ENCODE data around the gene SMIM20.

The SMIM20 gene

DNA sequence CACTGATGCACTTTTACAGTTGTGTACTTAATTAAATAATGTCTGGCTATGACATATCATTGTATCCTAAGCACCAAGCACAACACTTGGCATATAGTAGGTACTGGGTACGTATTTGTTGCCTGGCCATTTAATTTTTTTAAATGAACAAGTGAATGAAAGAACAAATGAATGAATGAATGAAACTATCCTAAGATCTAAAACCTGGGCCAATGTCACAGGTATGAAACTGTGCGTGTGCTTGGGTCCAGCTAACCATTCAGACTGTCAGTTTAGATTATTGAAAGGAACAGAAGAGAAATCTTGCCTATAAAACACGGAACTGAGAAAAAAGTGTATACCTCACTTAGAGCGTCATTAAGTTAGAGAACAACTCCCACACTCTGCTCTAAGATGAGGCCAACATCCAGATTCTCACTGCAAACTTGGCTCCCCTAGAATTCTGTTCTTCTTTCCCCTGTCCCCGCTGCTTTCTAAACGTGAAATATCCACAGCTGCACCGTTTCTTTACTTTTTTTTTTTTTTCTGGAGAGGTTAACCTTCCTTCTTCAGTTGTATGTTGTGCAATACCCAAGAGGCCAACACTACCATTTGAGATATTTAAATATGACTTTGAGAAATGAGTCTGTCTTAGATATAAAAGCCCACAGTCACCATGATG, 33.9 kb upstream of the SMIM20 start:
- ChIA-PET POLR2A (no interaction called here), CTCF (interaction anchor here (1.4 to 5.4 kb wide), 2 partner anchors 15 to 38 kb away, joined by 3 to 27 read pairs; no protein-coding TSS in a partner anchor)
- TF ChIP-seq, protein P1, sequence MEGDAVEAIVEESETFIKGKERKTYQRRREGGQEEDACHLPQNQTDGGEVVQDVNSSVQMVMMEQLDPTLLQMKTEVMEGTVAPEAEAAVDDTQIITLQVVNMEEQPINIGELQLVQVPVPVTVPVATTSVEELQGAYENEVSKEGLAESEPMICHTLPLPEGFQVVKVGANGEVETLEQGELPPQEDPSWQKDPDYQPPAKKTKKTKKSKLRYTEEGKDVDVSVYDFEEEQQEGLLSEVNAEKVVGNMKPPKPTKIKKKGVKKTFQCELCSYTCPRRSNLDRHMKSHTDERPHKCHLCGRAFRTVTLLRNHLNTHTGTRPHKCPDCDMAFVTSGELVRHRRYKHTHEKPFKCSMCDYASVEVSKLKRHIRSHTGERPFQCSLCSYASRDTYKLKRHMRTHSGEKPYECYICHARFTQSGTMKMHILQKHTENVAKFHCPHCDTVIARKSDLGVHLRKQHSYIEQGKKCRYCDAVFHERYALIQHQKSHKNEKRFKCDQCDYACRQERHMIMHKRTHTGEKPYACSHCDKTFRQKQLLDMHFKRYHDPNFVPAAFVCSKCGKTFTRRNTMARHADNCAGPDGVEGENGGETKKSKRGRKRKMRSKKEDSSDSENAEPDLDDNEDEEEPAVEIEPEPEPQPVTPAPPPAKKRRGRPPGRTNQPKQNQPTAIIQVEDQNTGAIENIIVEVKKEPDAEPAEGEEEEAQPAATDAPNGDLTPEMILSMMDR (IDR thresholded peaks at IDR 0.05; ENCODE audit: control extremely low read depth, extremely low read depth, low read depth, missing control alignments) = no peak
- DNase-seq (ENCODE audit: extremely low spot score) = peak; percentile 62

- ChIA-PET CTCF (interaction anchor here (1.0 to 1.4 kb wide), 2 partner anchors 16 to 39 kb away, joined by 3 read pairs; no protein-coding TSS in a partner anchor), POLR2A (no interaction called here)
- TF ChIP-seq, protein P1 (IDR thresholded peaks at IDR 0.05; ENCODE audit: control extremely low read depth, extremely low read depth, low read depth, missing control alignments) = no peak
- no peak for DNase-seq (ENCODE audit: extremely low spot score)
Measured at GRCh38 chr4:25881193-25881592, 32.8 kb upstream of the SMIM20 start.

GRCh38 chr4:25882226-25882625, 31.8 kb upstream of the SMIM20 start:
- POLR2A ChIA-PET = no interaction called here
- TF ChIP-seq, protein P1 (IDR thresholded peaks at IDR 0.05; ENCODE audit: control extremely low read depth, extremely low read depth, low read depth, missing control alignments) = no peak
- CTCF ChIA-PET = interaction anchor here (0.7 to 1.4 kb wide), 4 partner anchors 8 to 46 kb away, joined by 3 to 4 read pairs (median 4); no protein-coding TSS in a partner anchor

DNA sequence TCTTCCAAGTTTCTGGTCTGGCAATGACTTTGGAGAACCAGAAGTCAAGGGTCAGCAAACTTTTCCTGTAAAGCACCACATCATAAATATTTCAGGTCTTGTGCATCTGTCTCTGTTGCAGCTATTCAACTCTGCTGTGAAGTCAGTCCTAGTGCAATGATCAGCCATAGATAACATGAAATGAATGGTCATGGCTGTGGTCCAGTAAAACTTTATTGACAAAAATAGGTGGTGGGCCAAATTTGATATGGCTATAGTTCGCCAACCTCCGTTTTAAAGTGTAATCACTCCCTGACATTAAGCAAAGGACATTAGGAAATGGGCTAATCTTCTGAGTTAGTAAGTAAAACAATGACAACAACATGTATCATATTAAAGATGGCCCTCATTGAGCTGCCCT, 30.5 kb upstream of the SMIM20 start:
- TF ChIP-seq, protein P1 (IDR thresholded peaks at IDR 0.05; ENCODE audit: control extremely low read depth, extremely low read depth, low read depth, missing control alignments) = no peak
- no peak for DNase-seq (ENCODE audit: extremely low spot score)
- CTCF ChIA-PET = interaction anchor here (1.1 to 1.8 kb wide), 5 partner anchors 10 to 19 kb away, joined by 3 to 7 read pairs (median 4); no protein-coding TSS in a partner anchor
- POLR2A ChIA-PET = interaction anchor here (0.6 kb wide), 1 partner anchor 8 kb away, joined by 3 read pairs; no protein-coding TSS in a partner anchor

More at GRCh38 chr4:25882226-25882625, 31.8 kb upstream of the SMIM20 start:
- no peak for DNase-seq (ENCODE audit: extremely low spot score)

GRCh38 chr4:25884031-25884782, 29.8 kb upstream of the SMIM20 start:
- TF ChIP-seq, protein P1 (IDR thresholded peaks at IDR 0.05; ENCODE audit: control extremely low read depth, extremely low read depth, low read depth, missing control alignments) = no peak
- ChIA-PET CTCF (interaction anchor here (1.3 to 1.8 kb wide), 4 partner anchors 12 to 28 kb away, joined by 4 to 7 read pairs (median 4); no protein-coding TSS in a partner anchor), POLR2A (interaction anchor here (0.6 kb wide), 1 partner anchor 8 kb away, joined by 3 read pairs; no protein-coding TSS in a partner anchor)
- DNase-seq (ENCODE audit: extremely low spot score) = no peak

DNA sequence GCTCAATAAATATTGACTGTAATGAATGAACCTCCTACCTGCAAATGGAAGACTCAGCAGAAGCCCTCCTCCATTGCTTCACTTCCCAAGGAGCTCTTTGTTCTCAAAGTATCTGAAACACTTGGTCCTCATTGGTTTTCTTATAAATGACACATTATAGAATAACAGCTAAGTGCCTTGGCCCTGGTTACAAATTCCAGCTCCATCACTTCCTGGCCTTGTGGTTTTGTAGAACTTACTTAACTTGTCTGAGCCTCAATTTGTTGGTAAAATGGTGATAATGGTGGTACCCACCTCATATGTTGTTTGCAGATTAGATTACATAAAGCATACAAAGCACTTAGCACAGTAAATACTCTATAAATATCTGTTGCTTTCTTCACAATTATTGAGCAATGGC, 25.2 kb upstream of the SMIM20 start:
- TF ChIP-seq, protein P1 (IDR thresholded peaks at IDR 0.05; ENCODE audit: control extremely low read depth, extremely low read depth, low read depth, missing control alignments) = no peak
- POLR2A ChIA-PET = no interaction called here
- no peak for DNase-seq (ENCODE audit: extremely low spot score)
- CTCF ChIA-PET = interaction anchor here (0.8 to 1.6 kb wide), 4 partner anchors 11 to 25 kb away, joined by 3 to 6 read pairs (median 6); partner anchors contain the start of gene SMIM20
